GM18858 (cell line): ENCODE data around the gene FETUB.

Experiments used
- ATAC-seq: cut with Tn5 transposase; IDR thresholded peaks from one replicate; pipeline ENCODE4 v1.9.1; 2021; ENCODE audit not compliant: unreplicated experiment

FETUB gene

DNA sequence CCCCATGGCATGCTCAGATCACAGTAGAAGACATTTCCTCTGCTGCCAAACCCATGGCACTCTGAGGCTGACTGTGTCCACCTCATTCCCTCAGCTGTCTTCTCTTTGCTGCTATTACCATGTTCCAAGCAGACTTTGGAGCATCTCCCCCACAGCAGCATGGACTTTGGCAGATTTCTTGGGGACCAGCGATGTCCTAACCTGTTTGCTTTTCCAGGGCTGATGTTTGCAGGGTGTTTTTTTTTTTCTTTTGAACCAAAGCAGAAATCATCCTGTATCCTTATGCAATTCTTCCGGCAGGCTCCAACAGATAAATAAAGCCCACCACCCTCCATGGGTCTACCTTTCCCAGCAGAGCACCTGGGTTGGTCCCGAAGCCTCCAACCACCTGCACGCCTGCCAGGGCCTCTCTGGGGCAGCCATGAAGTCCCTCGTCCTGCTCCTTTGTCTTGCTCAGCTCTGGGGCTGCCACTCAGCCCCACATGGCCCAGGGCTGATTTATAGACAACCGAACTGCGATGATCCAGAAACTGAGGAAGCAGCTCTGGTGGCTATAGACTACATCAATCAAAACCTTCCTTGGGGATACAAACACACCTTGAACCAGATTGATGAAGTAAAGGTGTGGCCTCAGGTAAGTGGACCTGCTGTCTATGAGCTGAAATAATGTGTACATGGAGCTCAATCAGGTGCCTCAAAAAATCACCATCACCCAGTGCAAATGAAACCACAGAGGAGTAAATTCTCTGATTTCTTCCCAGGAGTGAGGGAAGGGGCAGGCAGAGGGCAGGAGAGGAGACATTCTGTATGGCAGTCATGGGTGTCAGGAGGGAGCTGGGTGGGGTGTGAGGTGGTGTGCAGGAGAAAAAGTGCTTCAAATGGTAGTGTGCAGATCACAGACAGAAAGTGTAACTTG, 27.2 kb upstream of the FETUB start, which contains the start of gene AHSG:
AHSG (plus strand) TSS at position 340 of the 916 bp plus-strand sequence; CDS start at position 422, 82 bp downstream.
- no peak for ATAC-seq

GRCh38 chr3:186613637-186614265, 26.4 kb upstream of the FETUB start:
- ATAC-seq = no peak

DNA sequence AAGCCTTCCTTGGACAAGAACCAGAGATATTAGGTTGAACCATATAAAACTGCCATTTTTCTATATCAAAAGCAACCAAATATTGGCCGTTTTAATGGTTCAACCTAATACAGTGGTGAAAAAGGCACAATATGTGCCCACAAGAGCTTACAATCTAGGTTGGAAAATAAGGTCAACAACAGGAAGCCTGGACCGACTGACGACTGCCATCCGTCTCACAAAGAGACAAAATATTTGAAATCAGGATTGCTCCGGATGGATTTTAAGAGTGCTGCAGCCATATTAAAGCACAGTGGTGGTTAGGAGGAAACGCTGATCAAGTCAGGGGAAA, 26.0 kb upstream of the FETUB start:
- ATAC-seq = no peak

- peak; percentile 58 for ATAC-seq
Observed at GRCh38 chr3:186614597-186615483, 25.4 kb upstream of the FETUB start.

- ATAC-seq = no peak
Observed at GRCh38 chr3:186616299-186616617, 23.9 kb upstream of the FETUB start.

DNA sequence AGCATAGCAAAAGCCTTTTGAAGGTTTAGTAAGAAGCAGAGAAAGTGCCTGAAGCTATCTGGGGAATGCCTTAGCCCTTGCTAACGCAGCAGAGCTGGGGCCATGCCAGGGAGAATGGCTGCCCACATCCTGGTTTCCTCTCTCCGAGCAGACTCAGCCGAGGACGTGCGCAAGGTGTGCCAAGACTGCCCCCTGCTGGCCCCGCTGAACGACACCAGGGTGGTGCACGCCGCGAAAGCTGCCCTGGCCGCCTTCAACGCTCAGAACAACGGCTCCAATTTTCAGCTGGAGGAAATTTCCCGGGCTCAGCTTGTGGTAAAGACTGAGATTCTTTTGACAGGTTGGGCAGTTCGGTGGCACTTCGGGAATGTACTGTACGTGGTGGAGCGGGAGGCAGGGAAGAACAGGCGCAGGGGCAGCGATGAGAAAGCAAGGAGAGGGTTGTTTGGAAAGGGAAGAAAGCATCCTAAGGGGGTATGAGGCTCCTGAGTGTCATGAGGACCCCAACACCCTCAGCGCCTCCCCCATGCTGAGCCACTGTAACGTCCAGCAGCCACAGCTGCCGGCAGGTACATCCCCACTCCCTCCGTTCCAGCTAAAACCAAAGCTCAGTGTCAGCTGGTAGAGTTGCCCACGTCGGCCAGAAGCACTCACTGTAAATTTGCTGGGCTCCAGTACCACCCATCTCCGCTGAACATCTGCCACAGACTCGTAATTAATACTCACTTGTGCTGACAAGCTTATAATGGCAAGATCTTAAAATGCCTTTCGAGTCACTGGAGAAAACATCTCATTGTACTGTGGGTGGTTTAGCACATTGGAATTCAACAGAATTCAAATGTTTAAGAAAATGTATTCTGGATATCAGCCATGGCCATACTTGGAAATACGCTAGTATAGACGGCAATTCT, 22.9 kb upstream of the FETUB start:
- peak; percentile 81 for ATAC-seq

DNA sequence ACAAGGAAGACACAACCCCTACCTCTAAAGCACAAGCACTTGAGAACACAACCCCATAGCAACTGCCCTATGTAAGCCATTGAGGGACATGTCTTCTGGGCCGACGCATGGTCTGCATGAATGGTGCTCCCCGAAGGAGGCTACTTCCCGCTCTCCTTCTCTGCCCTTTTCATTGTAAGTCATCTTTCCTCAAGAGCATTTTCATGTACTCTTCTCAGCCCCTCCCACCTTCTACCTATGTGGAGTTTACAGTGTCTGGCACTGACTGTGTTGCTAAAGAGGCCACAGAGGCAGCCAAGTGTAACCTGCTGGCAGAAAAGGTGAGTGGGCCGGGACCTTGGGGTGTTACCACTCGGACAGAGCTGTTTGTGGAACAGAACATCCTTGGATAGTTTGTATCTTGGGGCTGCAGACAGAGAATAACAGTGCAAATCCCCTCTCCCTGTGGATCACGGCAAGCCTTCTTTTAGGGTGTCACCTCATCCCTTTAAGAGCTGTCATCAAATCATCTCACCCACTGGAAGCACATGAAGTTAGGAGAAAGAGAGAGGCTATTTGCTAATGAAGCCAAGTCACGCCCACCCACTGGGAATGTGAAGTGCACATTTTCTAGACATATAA, 21.8 kb upstream of the FETUB start:
- no peak for ATAC-seq

GRCh38 chr3:186619787-186620212, 20.4 kb upstream of the FETUB start:
- no peak for ATAC-seq

DNA sequence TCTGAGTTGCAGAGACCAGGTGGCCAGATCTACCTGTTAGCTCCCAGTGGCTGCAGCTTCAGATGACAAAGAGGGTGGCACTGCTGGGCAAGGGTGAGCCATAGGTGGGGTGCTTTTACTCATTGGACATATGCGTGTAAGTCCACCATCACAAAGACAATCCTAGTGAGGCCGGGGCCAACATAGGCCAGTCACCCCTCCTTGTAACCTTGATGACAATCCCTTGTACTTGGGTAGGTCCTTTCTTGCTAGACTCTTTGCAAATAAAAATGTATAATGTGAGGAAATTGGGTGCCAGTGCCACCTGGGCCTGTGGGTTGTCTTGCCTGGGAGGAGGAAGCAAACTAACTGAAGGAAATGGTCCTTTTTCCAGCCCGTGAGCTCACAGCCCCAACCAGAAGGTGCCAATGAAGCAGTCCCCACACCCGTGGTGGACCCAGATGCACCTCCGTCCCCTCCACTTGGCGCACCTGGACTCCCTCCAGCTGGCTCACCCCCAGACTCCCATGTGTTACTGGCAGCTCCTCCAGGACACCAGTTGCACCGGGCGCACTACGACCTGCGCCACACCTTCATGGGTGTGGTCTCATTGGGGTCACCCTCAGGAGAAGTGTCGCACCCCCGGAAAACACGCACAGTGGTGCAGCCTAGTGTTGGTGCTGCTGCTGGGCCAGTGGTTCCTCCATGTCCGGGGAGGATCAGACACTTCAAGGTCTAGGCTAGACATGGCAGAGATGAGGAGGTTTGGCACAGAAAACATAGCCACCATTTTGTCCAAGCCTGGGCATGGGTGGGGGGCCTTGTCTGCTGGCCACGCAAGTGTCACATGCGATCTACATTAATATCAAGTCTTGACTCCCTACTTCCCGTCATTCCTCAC, 19.7 kb upstream of the FETUB start:
- no peak for ATAC-seq

DNA sequence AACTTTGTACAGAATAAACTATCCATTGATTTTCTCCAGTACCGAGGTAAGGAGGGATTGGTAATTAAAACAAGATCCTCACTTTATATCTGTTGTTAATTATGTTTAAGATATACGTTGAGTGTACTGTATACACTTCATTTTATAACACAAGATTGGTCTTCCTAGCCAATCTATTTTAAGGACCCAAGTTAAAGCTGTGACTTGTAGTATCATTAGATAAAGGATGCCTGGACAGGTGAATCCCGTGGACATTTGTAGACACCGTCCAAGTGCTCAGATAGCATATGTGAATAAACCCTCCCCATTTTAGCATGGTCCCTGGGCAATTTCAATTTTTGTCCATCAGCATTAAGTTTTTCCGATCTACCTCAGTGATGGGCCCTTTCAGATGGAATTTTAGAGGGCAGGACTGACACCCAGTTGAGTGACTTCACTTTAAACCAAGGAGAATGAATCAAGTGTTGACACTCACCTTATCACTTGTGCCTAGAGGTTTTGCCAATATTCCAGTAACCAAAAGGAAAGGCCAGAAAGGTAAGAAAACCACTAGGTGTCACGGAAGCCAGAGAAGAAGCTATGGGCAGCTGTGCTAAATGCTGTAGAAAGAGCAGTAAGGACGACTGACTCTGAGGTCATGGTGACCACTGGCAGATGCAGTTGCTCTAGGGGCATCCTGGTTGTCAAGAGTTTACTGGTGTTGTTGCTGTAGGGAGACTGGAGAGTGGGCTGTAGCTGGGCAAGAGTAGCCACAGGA, 18.1 kb upstream of the FETUB start:
- no peak for ATAC-seq

DNA sequence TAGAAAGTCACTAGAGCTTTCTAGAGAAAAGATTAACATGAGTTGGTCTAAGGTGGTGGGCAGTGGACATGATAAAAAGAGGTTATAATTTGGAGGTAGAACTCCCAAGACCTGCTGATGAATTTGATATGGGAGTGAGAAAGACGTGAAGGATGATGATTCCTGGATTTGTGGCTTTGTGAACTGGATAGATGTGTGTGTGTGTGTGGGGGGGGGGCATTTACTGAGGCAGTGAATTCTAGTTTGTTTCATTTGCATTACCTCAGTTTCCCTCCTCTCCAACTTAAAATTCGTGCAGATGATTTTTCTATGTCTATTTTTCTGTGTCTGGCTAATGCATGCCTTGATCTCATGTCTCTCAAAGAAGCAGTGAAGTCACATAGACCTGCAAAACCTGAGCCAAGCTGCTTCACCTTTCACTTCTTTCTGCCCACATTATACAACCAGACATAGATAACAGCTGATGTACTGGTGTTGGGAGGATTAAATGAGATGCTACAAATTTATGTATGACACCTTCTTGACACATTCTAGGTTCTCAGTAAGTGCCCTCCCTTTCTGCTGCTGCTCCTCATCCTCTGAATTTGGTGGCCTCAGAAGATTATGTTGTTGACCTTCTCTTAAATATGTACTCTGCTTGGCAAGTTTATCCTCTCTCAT, 17.4 kb upstream of the FETUB start:
- ATAC-seq = no peak

DNA sequence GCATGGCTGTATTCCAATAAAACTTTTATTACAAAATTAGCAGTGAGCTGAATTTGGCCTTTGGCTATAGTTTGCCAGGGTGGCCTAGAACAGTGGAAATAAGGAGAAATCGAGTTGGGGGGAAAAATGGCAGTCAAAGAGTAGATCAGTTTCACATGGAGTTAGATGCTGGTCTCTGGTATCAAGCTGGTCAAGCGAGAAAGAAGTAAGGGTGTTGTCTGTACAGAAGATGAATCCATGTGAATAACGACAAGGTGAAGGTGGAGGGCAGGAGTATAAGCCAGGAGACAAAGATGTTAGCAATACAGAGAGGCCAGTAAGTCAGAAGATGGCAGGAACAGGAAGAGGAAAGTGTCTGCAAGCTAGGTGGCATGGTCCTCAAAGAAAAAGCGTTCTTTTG, 15.6 kb upstream of the FETUB start:
- no peak for ATAC-seq

DNA sequence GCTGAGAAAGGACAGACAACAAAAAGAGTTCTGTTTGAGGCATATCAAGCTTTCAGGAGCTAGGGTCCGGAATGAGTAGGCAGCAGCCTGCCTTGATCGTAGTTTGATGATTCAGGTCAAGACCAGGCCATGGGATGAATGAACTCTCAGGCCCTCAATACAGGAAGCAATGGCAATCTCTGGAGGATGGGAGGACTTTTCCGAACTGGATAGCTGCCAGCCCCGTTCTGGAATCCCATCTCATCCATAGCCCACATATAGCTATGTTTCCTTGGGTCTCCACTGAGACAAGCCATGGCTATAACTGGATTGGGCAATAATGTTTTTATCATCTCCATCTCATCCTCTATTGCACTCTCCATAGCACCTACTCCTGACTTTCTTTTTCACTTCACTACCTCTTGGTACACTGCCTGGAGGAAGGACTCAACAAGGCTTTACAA, 14.6 kb upstream of the FETUB start:
- ATAC-seq = no peak

DNA sequence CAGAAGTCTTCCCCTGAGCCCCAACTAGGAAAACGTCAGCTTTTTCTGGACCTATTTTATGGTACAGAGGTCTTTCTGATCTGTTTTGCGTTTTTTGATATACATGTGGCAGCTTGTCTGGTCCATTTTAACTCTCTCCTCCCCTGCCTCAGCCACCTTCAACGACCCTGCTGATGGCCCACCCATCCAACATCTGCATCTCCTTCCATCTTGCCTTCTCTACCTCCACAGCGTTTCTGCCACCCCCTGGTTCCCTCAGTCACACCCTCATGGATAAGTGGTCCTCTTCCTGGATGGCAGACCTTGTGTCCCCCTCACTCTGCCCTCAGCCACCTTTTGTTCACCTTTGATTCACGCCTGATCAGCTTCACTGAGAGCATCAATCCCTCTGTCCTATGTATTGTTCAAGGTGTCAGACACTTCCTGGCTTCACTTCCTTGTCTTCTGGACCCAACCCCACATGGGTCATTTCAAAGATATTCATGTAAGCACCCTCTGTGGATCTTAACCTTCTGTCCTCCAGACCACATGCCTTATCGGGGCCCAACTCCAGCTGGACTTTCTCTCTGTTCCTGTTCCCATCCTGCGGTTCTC, 13.8 kb upstream of the FETUB start:
- no peak for ATAC-seq

DNA sequence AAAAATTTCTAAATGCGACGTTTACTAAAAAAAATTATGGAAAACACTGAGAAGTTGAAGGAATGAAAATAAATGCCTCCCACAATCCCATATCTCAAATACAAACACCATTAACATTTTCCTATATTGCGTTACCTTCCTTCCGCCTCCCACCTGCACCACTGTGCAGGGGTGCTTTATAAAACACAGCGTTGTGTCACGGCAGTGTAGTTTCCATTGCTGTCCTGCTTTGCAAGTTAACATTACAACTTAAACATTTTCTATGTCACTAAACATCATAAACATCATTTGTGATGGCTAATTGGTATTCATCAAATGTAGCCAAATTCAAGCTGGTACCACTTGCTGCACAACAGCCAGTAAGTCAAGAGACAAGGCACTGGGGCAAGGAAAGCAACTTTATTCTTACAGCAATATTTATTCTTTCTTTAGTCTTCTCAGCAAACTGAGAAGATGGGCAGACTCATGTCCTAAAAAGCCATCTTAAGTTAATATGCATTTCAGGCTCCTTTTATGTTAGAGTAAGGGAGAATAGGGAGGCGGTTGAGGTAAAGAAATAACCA, 12.3 kb upstream of the FETUB start:
- no peak for ATAC-seq

GRCh38 chr3:186628756-186629155, 11.4 kb upstream of the FETUB start:
- no peak for ATAC-seq
